GM21390 (cell line): Measurements from ENCODE around the gene MFNG.
"Not testable (repeated sequence)": the region's sequence is repeated elsewhere in the genome, so short reads cannot be mapped to it uniquely, and the experiment has no call there.

Source experiments
- ATAC-seq: cut with Tn5 transposase; IDR thresholded peaks from one replicate; pipeline ENCODE4 v1.9.1; 2021; ENCODE audit not compliant: unreplicated experiment

Gene MFNG, protein sequence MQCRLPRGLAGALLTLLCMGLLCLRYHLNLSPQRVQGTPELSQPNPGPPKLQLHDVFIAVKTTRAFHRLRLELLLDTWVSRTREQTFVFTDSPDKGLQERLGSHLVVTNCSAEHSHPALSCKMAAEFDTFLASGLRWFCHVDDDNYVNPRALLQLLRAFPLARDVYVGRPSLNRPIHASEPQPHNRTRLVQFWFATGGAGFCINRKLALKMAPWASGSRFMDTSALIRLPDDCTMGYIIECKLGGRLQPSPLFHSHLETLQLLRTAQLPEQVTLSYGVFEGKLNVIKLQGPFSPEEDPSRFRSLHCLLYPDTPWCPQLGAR

DNA sequence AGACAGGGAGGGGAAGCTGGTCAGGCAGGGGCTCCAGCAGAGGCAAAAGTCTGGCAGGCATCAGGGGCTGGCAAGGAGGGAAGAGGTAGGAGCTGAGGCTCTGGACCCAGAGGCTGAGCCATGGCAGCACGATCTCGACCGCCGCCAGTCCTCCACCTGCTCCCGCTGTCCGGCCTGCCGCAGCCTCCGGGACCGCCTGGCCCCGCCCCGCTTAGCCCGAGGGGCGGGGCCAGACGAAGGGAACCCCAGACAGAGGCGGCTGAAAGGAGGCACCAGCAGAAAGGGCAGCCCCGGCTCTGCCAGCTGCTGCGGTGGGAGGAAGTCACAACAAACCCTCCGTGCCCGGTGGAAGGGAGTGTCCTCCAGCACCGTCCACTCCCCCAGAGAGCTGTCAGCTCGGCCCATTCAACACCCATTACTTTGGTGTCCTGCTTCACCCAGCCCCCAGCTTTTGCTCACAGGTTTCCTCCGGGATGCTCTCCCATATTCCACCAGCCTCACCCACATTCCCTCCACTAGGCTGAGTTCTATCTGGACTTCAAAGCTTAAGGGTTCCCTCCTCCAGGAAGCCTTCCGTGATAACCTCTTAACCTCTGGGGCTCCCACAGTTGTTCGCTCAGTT is at the start of gene MFNG:
TSS of gene MFNG (minus strand) at position 161 of the 622 bp plus-strand sequence. CDS start 207 bp downstream, outside the sequence.
- ATAC-seq, result peak; percentile 68

DNA sequence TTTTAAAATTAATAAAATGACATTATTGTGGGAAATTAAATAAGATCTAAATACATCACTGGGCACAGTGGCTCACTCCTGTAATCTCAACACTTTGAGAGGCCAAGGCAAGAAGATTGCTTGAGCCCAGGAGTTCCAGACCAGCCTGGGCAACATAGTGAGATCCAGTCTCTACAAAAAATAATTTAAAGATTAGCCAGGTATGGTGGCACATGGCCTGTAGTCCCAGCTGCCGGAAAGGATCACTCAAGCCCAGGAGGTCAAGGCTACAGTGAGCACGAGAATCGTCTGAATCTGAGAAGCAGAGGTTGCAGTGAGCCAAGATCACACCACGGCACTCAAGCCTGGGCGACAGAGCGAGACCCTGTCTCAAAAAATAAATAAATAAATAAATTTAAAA is 49.0 kb upstream of the MFNG start:
- ATAC-seq, result no peak

DNA sequence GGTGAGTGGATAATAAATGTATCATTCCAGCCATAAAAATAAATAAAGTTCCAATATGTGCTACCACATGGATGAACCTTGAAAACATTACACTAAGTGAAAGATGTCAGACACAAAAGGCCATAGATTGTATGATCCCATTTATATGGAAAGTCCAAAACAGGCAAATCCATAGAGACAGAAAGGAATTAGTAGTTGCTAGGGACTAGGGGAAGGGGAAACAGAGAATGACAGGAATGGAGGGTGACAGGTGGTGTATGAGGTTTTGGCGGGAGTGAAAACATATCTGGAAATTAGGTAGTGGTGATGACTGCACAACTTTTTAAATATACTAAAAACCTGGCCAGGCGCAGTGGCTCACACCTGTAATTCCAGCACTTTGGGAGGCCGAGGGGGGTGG is 48.3 kb upstream of the MFNG start:
- ATAC-seq, result no peak

DNA sequence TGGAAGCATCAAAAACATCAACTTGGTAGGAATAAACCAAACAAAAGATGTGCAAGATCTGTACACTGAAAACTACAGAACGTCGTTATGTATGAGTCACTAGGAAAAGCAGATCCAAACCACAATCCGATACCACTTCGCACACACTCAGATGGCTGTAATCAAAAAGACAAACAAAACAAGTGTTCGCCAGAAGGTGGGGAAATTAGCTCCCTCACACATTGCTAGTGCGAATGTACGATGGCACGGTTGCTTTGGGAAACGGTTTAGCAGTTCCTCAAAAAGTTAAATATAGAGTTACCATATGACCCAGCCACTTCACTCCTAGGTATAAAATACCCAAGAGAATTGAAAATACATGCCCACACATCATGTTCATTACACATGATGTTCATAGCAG is 47.8 kb upstream of the MFNG start:
- no peak for ATAC-seq

DNA sequence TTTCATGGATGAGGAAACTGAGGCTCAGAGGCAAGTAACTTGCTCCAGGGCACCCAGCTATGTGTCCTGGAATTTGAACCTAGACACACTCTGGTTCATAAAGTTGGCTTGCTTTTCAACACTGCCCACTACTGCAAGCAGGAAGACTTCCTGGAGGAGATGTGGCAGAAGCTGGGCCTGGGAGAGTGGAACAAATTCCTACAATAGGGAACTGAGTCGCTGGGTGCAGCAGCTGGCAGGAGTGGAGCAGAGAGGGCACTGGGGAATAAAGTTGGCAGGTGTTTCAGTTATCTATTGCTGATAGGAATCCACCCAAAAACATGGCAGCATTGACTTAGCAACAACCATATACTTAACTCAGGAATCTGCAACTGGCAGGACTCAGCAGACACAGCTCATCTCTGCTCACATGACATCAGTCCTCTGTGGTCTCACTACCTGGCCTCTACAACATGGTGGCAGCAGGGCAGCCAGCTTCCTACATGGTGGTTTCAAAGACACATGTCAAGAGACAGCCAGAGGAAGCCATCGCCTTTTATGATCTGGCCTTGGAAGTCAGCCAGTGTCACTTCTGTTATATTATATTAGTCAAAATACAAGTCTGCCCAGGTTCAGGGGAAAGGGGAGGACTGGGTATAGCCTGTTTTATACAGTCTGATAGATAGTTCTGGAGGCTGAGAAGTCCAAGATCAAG is 43.6 kb upstream of the MFNG start:
- ATAC-seq, result no peak

DNA sequence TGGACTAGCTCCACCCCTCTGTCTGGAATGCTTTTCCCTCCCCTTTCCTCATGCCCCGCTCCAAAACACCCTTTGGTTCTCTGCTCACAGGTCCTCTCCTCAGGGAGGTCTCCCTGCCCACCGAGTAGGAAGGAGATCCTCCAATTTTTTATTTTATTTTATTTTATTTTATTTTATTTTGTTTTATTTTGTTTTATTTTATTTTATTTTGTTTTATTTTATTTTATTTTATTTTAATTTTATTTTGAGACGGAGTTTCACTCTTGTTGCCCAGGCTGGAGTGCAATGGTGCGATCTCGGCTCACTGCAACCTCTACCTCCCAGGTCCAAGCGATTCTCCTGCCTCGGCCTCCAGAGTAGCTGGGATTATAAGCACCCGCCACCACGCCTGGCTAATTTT is 41.8 kb upstream of the MFNG start:
- ATAC-seq, result not testable (repeated sequence)

DNA sequence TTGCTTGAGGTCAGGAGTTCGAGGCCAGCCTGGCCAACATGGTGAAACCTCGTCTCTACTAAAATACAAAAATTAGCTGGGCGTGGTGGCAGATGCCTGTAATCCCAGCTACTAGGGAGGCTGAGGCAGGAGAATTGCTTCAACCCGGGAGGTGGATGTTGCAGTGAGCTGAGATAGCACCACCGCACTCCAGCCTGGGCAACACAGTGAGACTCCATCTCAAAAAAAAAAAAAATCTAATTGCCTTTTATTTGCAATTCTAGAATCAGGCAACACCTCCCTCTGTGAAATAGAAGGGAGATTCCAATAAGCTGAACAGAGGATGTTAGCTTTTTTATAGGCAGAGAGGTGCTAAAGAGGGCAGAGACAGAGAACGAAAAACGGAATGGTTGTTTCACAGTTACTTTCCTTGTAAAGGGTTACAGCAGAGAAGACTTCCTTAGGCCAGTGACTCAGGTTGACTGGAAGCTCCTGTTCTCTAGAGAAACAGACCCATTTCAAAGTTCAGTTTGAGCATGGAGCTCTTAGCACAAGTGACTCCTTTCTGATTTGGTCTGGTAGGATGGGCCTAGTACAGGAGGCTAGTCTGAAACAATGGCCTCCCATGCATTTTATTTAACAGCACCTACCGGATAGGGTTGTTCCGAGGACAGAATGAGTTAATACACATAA is 41.0 kb upstream of the MFNG start:
- ATAC-seq, result not testable (repeated sequence)

DNA sequence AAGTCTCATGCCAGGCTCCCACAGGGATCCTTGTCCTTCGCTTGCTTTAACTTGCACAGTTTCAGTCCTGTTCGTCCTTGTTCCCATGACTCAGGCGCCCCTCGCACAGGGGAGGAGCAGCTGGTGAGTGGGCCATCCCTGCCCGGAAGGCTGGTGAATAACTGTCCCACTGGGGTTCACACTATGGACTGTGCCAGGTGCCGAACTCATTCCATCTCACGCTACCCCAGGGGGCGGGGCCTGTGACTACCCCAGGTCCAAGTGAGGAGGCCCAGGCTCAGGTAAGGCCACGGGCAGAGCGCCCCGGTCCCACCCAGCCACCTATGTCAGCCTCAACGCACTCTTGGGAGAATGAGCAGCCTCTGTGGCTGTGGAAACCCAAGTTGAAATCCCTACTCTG is 40.2 kb upstream of the MFNG start:
- no peak for ATAC-seq

DNA sequence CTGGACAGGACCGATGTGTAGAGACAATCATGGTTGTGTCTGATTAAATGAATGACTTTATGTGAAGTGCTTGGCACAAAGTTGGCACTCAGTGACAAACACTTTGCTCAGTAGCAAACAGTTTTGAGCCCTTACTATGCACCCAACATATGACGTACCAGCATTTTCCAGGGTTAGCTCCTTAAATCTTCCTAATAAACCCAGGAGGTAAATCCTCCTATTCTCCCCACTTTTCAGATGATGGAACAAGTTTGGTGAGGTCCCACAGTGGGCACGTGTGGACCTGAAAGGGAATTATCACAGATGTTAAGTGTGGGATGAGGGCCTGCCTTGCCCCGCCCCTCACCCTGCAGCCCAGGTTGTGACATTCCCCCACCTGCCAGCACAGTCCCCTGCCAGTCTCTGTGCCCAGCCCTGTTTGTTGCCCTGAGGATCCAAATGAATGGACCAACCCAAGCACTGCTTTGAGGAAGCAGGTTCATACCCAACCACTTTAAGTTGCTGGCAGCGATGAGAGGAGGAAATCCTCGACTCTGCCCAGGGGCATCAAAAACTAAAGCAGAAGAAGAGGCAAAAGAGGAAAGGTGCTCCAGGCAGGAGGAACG is 39.7 kb upstream of the MFNG start:
- ATAC-seq, result no peak

DNA sequence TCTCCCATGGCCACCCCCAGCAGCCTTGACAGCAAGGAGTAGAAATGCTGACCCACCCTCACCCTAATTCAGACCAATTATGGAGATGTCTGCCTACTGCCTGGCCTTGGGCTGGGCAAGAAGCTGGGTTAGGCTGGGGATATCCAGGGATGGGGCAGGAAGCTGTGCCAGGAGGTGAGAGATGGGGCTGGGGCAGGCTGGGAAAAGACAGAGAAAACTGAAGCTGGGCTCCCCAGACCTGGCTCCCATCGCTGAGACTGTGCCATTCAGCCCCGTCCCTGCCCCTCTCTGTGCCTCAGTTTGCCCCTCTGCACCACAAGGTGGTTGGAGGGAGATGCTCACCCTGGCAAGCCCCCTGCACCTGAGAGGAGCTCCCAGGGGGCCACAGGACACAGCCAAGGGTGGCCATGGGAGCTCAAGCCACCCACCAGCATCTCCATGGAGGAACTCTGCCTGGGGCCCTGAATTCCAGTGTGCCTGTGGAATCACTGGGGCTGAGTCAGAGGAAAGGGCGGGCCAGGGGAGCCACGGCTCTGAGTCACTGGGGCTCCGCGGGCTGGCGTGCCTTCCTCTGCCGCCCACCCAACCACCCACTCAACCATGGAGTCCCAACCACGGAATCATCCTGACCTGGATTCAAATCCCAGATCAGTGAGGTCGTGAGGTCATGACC is 39.0 kb upstream of the MFNG start:
- no peak for ATAC-seq

DNA sequence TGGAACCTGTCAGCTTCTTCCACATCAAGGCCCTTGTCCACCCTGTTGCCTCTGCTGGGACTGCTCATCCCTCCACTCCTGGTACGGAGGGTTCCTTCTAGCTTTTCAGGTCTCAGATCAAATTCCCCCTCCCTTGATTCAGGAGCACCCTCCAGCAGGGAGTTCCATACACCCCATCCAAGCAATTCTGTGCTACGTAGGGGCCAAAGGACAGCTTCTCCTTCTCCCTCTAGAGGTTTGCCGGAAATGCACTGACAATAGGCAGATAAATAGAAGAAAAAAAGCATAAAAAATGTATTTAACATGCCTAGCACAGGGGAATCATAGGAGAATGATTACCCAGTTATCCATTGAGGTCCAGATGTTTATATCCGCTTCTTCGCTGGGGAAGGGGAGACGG is 36.3 kb upstream of the MFNG start:
- no peak for ATAC-seq

DNA sequence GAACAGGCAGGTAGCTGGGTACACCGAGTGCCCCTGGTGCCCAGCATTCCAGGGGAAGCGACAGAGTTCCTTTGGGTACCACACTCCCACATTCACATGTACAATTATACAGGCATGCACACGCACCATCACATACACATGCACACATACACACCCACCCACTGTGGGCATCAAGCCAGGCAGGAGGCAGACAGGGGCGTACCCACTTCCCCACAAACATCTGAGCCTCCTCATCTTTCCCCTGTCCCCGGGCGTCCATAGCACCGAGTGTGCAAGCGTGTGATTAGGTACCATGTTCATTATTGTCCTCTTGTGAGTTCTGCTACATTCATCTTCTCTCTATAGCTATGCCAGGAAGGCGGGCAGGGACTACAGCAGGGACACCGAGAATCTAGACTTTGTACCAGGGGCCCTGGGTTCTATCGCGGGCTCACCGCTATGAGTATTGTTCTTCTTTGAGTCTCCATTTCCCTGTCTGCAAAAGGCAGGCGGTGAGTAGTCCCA is 35.1 kb upstream of the MFNG start:
- no peak for ATAC-seq

DNA sequence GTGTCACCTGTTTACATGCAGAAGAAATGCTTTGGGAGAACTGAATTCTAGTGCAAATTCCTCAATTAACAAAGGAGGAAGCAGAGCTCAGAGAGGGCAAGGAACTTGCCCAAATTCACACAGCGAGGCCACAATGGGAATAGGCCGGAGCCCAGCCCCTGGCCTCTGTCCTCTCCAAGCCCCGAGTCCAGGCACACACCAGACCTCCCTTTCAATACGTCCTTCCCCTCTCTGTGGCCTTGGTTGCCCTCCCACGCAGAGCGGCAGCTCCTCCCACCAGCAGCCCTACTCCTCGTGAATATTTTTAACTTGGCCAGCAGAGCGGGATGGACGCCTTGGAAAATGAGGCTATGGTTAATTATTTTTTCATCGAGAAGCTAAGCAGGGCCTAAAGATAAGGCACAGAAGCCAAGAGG is 34.6 kb upstream of the MFNG start:
- no peak for ATAC-seq

DNA sequence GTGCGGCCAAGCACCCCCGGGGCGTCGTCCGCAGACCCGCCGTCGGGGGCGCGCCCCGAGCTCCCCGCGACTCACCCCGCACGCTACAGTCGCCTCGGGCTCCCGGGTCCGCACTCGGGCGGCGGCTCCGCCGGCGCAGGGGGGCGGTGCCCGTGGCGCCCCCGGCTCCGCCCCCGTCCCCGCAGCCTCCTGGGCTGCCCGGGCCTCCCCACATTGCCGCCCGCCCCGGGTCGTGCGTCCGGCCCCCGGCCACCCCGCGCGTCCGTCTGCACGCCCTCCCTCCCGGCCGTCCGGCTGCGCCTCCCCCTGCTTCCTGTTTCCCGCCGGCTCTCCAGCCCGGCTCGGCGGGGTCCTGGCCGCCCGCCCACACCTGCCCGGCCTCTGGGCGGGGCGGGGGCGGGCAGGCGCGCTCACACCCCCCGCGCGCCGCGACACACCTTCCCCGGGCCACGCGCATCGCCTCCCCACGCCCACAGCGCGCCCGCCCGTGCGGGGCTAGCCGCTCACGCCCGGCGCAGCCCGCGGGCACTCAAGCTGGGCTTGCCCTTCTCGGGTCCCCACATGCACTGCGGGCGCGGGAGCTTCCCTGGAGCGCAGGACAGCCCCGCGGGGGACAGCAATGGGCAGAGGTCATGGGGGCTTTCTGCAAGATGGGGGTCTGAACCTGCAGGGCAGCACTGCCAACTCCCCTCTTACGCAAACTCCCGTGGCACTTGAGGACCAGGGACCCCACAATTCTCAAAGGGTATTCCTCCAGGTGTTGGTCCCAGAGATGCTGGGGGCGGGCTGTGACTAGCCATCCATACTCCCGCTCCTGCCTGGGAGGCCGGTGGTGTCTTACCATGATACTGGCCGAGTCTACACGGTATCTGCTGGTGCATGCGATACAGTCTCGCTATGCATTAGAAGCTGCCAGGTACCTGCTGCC is 33.3 kb upstream of the MFNG start, which contains the start of gene CARD10:
TSS of gene CARD10 (minus strand) at position 148 of the 928 bp plus-strand sequence. CDS start 215 bp downstream, outside the sequence.
- no peak for ATAC-seq

DNA sequence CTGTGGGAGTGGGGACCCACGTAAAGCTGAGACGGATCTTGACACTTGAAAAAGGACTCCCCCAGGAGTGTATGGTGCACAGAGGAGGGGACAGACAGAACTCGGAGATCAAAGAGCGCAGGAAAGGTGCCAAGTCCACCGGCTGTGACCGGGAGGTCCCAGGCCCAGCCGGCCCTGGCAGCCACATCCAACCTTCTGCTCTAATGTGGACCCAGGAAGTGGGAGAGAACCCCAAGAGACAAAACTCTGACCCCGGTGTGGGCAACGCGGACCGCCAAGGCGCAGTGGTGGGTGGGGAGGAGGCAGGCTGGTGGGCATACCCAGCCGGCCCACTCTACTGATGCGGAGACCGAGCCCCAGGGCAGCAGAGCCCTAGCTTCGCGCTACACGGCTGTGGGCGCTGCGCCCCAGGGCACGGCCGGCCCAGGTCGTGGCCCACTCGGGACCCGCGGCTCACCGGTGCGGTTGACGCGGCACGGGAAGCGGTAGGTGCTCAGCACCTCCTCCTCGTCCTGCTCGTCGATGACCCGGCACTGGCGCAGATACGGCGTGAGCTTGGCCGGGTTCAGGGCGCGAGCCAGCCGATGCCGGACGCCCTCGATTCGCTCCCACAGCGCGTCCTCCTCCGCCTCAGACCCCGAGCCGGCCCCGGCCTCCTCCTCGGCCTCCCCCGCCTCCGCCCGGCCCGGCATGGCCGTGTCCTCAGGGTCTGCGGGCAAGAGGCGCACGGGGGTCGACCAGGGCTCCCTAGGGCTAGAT is 32.5 kb upstream of the MFNG start:
- no peak for ATAC-seq

DNA sequence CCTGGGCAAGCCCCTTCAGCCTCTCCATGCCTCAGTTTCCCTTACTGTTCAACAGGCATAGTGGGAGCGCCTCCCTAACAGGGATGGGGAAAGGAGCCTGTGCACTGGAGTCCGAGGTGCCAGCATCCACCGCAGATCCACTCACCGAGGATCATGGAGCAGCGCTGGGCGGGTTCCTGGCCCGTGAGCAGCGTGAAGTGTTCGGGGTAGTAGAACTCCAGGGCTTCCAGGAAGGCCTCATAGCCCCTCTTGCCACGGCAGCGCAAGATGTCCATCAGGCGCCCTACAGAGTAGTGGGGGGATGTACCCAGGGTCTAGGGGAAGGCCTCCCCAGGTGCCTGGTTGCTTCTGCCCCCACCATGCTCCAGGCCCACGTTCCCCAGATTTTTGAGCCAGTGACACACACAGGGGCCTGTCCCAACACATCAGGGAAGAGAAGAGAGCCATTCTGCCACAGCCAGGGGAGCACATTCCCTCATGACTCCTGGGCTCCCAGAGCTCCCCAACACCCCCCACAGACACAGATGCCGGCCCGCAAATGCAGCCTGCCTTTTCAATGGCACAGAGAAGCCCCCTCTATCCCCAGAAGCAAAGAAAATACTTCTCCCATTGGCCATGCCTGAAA is 31.8 kb upstream of the MFNG start:
- ATAC-seq, result no peak

DNA sequence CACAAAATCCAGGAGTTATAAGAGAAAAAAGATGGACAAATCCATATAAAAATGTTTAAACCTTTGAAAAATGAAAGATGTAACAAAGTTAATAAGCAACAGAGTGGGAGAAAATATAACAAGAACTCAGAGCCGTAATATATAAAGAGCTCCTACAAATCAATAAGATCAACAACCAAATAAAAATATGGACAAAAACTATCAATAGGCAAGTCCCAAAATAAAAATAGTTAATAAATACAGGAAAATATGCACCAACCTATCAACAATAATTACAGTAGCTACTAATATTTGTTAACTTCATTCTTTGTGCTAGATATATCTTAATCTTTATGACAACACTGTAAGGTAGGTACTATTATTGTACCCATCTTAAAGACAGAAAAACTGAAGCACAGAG is 30.3 kb upstream of the MFNG start:
- ATAC-seq, result no peak

DNA sequence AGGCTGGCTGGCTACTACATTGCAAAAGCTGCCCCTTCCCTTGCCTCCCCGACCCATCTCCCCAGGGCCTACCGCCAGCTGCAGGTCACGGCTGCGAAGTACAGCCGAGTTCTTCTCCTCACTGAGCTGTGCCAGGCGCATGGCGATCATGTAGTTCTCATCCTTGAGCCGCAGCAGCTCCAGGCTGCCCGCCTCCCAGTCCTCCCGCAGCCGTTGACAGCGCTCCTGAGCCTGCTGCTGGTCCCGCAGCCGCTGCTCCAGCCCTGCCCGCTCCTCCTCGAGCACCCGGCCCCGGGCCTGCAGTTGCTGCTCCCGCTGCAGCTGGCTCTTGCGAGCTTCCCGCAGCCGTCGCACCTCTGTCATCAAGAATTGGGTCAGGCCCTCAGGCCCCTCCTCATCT is 29.7 kb upstream of the MFNG start:
- no peak for ATAC-seq
